ENCODE results near the gene EFNB3.

- no peak for TF ChIP-seq POLR2A (IDR thresholded peaks at IDR 0.05)
- TF ChIP-seq, protein P1, sequence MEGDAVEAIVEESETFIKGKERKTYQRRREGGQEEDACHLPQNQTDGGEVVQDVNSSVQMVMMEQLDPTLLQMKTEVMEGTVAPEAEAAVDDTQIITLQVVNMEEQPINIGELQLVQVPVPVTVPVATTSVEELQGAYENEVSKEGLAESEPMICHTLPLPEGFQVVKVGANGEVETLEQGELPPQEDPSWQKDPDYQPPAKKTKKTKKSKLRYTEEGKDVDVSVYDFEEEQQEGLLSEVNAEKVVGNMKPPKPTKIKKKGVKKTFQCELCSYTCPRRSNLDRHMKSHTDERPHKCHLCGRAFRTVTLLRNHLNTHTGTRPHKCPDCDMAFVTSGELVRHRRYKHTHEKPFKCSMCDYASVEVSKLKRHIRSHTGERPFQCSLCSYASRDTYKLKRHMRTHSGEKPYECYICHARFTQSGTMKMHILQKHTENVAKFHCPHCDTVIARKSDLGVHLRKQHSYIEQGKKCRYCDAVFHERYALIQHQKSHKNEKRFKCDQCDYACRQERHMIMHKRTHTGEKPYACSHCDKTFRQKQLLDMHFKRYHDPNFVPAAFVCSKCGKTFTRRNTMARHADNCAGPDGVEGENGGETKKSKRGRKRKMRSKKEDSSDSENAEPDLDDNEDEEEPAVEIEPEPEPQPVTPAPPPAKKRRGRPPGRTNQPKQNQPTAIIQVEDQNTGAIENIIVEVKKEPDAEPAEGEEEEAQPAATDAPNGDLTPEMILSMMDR (IDR thresholded peaks at IDR 0.05): no peak
These were observed 45.4 kb downstream of the EFNB3 start for GRCh38 chr17:7750321-7750821.
